ENCODE data around the gene TXNDC16.
A peak's percentile ranks its signal among the peaks of the same experiment; 100 is the strongest.

The TXNDC16 gene

DNA sequence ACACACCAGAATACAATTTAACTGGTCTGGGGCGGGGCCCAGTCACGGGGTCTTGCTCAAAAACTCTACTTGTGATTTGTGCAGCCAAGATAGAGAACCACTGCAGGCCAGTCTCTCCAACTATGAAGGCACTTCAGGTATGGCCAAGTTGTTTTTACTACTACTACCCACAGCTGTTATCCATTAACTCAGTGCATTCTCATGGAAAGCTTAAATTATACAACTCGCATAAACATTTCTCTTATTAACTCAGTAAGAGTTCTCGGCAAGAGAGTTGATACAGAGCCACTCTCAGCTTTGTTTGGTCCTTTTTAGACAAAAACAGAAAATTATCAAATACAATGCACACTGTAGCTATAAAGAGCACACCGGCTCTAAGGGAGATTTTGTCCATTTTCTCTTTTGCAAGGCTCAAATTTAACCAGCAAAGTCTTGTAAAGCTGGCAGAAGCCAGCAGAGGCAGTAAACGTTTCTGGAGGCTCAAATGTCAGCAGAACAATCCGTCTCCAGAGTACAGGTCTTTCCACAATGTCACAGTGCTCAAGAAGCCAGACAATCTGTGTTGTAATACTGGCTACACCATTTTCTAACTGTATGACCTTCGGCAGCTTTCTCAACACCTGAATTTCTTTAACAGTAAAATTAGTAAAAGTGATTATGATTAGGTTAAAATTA, 152.2 kb downstream of the TXNDC16 start:
- TF ChIP-seq CTCF (IDR thresholded peaks at IDR 0.05; ENCODE audit: low read depth, low read length) = no peak
- no peak for TF ChIP-seq MYC (IDR thresholded peaks at IDR 0.05; ENCODE audit: low read depth, low read length)
- TF ChIP-seq POLR2A (IDR thresholded peaks at IDR 0.05; ENCODE audit: extremely low read depth, insufficient read length) = no peak
- no peak for TF ChIP-seq MAX (IDR thresholded peaks at IDR 0.05; ENCODE audit: low read depth, low read length)
- DNase-seq (ENCODE audit: low read depth) = peak; percentile 9
- no peak overlapping the region for H3K4me3 ChIP-seq (ENCODE audit: low read depth, low read length)

GRCh38 chr14:52399104-52399503, 153.2 kb downstream of the TXNDC16 start:
- TF ChIP-seq POLR2A (IDR thresholded peaks at IDR 0.05; ENCODE audit: extremely low read depth, insufficient read length) (no peak), CTCF (IDR thresholded peaks at IDR 0.05; ENCODE audit: low read depth, low read length) (no peak), MYC (IDR thresholded peaks at IDR 0.05; ENCODE audit: low read depth, low read length) (no peak), MAX (IDR thresholded peaks at IDR 0.05; ENCODE audit: low read depth, low read length) (no peak)
- no peak for DNase-seq (ENCODE audit: low read depth)
- H3K4me3 ChIP-seq (ENCODE audit: low read depth, low read length) = no peak overlapping the region

DNA sequence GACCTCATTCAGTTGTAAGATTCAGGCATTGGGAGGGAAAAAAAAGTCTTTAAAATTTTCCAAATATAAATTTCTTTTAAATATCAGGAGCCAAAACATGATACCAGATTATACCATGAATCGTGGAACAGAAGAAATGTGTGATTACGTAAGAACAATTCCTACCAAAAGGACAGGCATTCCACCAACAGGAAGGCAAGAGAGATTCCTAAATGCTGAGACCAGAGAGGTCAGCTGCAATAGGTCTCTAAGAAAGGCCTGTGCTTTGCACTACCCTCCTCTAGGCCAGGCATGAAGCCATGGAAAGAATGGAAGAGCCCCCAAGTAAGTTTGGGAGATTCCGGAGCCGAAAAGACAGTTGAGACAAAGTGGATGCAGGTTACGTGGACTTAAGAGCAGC, 154.5 kb downstream of the TXNDC16 start:
- no peak overlapping the region for H3K4me3 ChIP-seq (ENCODE audit: low read depth, low read length)
- no peak for TF ChIP-seq POLR2A (IDR thresholded peaks at IDR 0.05; ENCODE audit: extremely low read depth, insufficient read length)
- no peak for TF ChIP-seq MYC (IDR thresholded peaks at IDR 0.05; ENCODE audit: low read depth, low read length)
- no peak for TF ChIP-seq CTCF (IDR thresholded peaks at IDR 0.05; ENCODE audit: low read depth, low read length)
- TF ChIP-seq MAX (IDR thresholded peaks at IDR 0.05; ENCODE audit: low read depth, low read length) = no peak
- DNase-seq (ENCODE audit: low read depth) = no peak

GRCh38 chr14:52395728-52396127, 156.6 kb downstream of the TXNDC16 start:
- TF ChIP-seq CTCF (IDR thresholded peaks at IDR 0.05; ENCODE audit: low read depth, low read length) (no peak), POLR2A (IDR thresholded peaks at IDR 0.05; ENCODE audit: extremely low read depth, insufficient read length) (no peak), MYC (IDR thresholded peaks at IDR 0.05; ENCODE audit: low read depth, low read length) (no peak), MAX (IDR thresholded peaks at IDR 0.05; ENCODE audit: low read depth, low read length) (no peak)
- peak; percentile 46 for DNase-seq (ENCODE audit: low read depth)
- no peak overlapping the region for H3K4me3 ChIP-seq (ENCODE audit: low read depth, low read length)

- H3K4me3 ChIP-seq (ENCODE audit: low read depth, low read length) = no peak overlapping the region
- no peak for DNase-seq (ENCODE audit: low read depth)
Measured at GRCh38 chr14:52391881-52392615, 160.3 kb downstream of the TXNDC16 start.

More at GRCh38 chr14:52391881-52392615, 160.3 kb downstream of the TXNDC16 start:
- TF ChIP-seq POLR2A (IDR thresholded peaks at IDR 0.05; ENCODE audit: extremely low read depth, insufficient read length) = no peak
- no peak for TF ChIP-seq CTCF (IDR thresholded peaks at IDR 0.05; ENCODE audit: low read depth, low read length)
- TF ChIP-seq MYC (IDR thresholded peaks at IDR 0.05; ENCODE audit: low read depth, low read length) = no peak
- TF ChIP-seq MAX (IDR thresholded peaks at IDR 0.05; ENCODE audit: low read depth, low read length) = no peak
